HG03469 (cell line): ENCODE results near the gene TOPAZ1.

Experiments
- ATAC-seq: cut with Tn5 transposase; IDR thresholded peaks from one replicate; pipeline ENCODE4 v1.9.1; 2021; ENCODE audit warnings: mild to moderate bottlenecking, moderate library complexity, moderate number of reproducible peaks; ENCODE audit not compliant: unreplicated experiment

Gene TOPAZ1

DNA sequence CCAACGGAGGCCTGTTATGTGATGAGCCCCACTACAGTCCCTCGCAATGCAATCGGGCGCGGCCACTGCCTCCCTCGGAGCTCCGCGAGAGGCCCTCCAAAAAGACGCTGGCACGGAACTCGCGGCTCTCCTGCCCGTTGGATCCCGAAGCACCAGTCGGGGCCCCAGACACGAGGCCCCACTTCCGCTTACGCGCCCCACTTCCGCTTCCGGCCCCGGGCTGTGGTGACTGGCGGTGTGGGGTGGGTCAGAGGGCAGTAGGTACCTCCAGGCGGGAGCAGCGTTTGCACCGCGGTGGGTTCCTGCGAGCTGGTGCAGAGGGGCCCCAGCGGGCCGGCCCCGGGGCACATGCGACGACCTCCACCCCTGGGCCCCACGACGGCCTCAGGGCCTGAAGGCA, at the start of gene TOPAZ1:
Gene TOPAZ1, plus strand, starts transcription at position 181 of the 400 bp plus-strand sequence. Its CDS starts 168 bp downstream, at position 349.
- no peak for ATAC-seq

DNA sequence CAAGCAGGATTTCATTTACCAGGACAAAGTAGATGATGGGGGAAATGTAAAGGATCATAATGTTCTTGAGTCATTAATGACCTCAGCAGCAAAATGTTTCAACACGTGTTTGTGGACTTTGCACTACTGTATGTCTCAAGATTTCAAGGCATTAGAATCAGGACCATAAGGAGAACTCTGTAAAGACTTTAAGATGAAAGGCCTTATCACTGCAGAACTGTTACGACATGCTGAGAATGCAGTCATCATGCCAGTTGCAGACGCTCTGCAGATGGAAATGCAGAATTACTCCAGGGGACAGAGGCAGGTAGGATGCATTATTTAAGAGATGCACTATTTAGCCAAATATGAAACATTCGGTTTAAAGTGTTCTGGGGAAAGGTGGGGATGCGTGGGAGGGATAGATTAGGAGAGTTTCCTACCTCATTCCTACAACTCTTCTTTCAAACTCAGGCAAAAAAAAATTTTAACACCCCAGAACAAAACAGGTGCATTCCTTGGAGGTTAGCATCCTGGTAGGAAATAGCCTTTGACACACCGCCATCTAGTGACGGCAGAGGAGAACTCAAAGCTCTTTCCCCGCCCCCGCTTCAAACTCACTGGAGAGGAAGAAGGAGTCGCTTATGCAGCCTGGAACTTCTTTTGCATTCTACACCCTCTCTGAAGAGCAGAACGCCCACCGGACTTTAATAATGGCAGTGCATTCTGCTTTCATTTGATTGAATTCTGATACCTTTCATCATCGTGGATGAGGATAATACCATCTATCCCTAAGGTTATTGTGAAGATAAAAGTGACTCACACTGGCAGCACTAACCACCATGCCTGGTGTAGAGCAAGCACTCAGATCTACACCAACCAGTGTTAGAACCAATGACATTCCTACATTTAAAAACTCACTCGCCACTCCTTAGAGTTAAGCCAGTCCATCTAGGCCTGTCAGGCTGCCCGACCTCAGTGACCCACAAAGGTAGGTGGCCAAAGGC, 43.1 kb upstream of the TOPAZ1 start:
- ATAC-seq = no peak

DNA sequence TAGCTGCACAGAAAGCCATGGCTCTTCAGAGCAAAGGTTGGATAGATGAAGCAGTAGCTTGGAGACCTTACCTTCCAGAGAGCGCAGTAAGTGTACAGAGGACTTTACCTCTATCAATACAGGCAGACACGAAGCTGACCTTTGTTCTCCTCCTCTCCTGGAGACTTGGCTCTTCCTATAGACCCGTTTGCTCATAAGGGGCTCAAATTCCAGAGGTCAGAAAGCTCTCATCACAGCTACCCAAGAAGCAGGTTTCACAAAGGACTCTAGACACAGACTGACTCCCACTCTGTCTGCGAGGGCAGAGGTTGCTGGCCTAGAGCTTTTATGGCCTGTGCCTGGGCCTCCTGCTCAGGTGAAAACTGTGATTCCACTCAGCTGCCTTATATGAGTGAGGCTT, 35.4 kb upstream of the TOPAZ1 start:
- no peak for ATAC-seq

DNA sequence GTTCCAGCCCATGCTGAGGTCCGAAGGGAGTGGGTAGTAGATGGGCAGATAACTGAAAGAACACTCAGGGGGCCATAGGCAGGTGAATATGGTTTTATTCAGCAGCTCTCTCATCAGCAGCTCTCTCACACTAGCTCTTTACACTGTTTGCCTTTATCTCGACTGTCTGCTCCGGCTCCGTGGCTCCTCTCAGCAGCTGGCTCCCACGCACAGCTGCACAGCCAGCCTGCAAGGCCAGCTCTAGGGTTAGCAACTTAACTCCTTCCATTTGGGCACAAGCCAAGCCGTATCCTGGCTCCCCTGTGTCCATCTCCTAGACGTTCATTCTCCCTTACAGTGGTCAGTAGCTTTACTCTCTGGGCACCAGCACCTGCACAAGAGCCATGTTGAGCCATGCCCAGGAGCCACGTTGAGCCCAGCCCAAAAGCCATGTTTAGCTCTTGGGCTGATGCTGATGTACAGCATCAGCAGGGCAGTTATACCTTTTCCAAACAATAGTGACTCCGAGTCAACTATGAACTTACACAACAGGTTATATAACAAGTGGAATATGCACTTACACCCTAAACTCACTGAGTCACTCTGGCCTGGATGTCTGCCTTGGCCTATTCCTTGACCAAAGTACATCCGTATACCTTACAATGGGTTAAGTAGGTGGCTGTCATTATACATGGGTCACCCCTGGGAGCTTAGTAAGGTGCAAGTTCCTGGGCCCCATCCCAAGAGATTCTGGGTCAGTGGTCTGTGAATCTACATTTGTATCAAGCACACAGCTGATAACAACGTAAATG, 34.6 kb upstream of the TOPAZ1 start:
- no peak for ATAC-seq

DNA sequence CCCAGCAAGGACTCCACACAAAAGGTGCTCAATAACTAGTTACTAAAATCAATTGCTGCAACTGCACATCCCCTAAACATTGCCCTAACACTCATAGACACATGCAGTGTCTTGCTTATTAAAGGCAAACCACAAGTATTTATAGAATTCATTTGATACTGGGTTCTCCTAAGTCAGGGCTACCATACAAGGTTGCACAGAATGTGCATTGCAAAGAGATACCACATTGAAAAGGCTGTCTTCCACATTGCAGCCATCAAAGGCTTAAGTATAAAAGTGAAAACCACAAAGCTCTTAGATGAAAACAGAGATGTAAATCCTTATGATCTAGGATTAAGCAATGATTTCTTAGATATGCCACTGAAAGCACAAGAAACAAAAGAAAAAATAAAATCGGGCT, 33.6 kb upstream of the TOPAZ1 start:
- no peak for ATAC-seq

DNA sequence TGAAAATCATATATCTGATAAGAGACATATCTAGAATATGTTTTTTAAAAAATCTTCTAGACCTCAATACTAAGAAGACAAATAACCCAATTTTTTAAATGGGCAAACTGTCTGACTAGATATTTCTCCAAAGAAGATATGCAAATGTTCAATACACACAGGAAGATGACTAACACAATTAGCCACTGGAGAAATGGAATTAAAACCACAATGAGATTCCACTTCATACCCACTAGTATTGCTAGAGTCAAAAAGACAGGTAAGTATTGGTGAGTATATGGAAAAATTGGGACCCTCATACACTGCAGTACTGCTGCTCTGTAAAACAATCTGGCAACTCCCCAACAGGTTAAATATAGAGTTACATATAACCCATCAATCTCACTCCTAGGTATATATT, 33.1 kb upstream of the TOPAZ1 start:
- ATAC-seq = no peak

DNA sequence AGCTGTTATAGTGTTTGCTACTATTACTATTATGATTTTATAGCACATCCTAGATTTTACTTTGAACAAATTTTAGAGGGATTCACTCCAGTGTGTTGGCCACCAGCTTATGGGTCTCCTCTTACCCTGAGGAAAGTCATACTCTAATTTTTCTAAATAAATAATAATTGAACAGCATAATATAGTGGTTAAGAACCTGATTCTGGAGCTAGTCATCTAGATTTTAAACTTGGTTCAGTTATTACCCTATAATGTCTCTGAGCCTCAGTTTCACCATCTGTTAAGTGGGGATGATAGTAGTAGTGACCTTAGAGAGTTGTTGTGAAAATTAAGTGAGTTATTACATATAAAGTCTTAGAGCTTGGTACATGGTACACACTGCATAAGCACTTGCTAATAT, 30.7 kb upstream of the TOPAZ1 start:
- ATAC-seq = no peak

DNA sequence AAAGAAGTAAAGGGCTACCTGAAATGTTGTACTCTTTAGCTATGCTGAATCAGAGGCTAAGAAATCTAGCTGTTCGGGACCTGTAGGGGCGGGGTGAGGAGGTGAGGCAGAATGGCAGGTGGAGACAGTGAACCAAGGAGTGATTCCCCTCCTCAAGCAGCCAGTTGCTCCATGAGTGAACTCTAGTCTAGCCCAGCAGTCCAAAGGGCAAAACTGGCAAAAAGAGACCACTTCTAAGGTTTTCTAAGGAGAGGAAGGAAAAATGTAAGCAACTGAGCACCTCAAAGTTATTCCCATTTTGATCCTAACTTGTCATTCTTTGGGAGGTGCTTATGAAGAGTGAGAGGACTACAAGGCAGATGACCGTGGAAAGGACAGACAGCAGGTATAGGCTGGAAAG, 19.3 kb upstream of the TOPAZ1 start:
- ATAC-seq = no peak

DNA sequence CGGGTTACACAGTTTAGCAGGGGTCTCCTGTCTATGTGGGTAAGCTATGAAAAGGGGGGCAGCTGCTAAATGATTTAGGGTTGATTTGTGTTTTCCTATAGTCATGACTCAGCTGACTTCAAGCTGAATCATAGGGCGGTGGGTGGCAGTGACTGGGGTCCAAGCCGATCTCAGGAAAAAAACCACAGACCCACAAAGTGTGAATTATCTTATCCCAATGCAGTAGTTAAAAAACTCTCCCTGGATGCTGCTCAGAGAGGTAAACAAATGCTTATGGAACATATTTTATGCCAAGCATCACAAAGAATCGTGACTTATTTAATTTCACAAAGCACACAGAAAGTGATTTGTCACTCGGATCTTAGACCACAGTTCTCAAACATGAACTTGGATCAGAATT, 18.4 kb upstream of the TOPAZ1 start:
- no peak for ATAC-seq

DNA sequence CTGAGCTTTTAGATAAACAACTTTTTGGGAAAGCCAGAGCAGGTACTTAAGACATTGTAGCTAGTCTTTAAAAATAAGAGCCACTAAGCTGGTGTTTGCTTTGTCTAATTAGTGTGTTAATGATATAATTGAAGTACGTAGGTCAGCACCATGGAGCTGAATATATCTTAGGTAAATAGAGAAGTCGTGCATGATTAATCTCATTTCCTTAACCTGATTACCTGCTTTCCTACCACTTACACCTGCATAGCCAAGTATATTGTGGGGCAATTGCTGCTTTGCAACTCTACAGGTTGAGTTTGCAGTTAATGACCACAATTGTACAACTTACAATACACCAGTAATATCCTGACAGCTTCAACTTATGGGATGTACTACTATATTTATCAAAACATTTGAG, 17.6 kb upstream of the TOPAZ1 start:
- ATAC-seq = no peak

DNA sequence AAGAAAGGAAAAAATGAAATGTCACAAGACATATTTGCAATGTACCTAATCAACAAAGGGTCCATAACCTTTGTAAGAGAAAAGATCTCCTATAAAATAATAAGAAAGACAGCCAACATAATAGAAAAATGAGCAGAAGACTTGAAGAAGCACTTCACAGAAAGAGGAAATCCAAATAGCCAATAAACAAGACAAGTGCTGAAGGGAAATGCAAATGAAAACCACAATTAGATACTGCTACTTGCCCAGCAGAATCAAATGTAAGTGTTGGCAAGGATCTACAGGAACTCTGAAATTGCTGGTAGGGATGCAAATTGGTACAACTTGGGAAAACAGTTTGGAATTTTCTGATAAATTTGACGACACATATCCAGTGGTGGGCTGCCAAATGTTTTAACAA, 15.1 kb upstream of the TOPAZ1 start:
- no peak for ATAC-seq

DNA sequence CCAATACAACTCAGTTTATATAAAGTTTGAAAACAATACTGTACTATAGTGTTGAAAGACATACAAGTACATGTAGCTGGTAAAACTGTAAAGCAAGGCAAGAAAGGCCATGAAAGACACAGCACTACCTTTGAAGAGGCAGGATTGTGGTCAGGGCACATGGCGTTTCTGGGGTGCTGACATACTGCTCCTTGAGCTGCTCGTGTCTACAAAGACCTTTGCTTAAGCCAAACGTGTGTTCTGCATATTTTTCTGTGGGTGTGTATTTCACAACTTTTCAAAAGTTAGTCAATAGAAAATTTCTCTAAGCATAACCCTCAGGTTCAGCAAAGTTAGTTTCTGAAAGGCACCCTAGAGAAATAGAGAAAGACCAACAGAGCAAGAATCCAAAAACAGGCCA, 14.1 kb upstream of the TOPAZ1 start:
- ATAC-seq = no peak

DNA sequence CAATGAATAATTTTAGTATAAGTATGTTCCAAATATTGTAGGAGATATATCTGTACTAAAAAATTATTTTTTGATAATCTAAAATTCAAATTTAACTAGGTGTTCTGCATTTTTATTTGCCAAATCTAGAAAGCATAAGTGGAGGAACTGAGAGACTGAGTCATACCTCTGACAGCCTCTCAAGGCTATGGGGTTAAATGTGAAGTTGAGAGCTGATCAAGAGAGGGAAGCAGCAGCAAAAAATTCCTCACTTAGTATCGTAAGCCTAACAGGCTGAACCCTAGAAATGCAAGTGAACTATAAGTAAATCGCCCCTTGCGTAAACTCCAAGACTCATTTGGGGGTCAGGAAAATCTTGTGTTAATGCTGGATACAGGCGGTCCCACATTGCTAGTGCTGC, 12.8 kb upstream of the TOPAZ1 start:
- no peak for ATAC-seq

DNA sequence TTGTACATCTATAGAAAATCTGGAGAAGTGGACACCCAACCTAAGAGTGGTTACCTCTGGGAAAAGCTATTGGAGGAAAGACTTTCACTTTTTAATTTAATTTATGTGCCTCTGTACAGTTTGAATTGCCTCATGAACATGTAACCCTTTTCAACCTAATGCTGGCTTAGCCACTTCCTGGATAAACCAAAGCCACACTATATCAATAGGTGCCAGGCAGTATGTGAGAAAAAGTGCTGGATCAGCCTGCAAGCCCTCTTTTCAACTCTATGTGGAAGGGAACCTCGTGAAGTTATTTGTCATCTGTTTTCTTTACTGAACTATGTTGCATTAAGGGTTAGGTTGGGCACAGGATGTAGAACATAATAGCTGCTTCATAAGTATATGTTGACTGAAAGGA, 9.3 kb upstream of the TOPAZ1 start:
- no peak for ATAC-seq

DNA sequence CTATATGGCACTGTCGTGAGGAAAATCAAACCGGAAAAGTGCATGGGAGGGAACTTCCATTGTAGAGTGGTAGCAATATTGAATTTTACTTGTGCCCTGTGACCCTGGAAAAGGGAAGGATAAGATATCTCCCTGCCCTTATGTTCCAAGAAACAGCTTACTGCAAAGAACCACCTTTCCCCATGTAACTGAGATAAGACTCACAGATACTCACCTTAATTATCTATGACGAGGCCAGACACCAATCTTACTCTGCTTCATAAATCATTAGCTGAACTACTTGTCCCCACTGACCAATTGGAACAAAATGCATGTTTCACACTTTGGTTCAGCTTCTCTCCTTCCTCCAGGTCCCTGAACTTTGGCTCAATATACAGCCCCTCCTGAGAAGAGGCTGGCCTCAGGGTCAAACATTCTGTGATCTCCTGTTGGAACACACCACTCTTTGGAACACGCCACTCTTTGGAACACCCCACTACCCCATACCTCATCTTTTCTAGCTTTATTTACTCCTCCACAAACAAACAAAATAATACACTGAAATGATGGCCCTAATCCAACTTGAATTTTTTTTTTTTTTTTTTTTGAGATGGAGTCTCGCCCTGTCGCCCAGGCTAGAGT, 6.9 kb upstream of the TOPAZ1 start:
- ATAC-seq = no peak

DNA sequence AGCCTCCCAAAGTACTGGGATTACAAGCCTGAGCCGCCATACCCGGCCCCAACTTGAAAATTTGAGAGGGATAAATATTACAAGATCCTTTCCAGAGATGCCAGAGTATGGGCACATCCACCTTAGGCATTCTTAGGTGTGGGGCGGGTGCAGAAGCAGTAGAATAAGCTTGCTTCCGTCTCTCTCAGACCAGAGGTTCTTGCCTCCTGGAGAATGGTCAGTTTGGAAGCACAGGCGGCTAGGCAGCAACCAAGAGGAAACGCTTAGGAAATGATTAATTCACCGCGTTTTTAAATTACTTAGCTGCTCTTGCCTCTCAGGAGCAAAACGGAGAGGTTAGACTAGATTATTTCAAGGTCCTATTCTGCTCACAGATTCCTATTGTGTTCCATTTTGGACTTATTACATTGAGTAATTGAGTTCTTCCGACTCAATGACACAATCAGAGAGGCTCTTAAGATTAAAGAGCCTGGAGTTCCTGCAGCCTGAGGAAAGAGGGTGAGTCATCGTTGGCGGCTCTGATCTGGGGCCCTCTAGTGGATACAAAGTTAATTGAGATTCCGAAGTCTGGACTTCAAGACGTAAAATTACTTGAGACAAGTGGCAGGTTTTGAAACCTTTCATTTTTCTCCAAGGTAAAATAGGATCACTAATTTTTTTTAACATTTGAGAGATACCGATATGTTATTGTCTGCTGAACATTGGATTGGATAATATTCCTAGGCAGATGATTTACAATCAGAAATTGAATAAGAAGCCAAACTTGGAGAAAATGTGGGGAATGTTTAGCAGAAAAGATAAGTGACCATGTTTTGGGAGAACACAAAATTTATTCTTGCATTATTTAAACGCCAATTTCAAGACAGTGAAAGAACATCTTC, 5.8 kb upstream of the TOPAZ1 start:
- ATAC-seq = no peak

DNA sequence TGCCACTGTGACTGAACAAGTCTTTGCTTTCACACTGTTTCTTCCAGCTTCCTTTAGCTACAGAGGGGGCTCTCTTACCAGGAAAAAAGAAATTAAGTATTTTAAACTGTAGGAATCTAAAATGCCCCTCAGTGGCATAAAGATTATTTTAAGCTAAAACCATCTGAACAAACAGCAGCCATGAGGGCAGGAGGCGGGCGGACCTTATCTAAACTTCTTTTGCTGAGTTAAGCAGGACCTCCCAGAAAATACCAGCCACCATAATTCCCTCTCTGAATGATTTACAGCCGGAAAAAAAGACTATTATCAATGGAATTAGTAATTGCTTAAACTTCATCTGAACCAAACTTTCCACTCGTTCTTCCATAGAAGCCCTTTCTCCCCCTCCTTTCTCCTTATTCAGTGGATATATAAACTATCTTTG, 5.2 kb upstream of the TOPAZ1 start:
- no peak for ATAC-seq

DNA sequence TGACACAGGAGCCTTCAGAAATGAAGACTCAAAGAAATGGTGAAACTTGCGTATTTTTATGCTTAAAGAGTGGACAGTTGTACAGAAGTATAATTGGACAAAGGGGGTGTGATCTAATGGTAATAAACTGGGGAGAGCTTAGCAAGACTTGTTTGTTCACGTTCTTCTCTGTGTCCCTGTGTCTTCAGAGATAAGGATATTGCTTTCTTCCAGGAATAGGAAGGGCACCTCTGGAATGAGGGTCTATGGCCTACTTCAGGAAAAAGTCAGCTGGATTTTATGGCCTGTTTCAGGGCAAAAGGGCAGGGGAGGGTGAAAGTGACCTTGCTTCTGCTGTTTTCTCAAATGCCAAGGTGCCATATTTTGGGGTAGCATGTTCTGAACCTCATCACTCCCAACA, 4.5 kb upstream of the TOPAZ1 start:
- no peak for ATAC-seq

DNA sequence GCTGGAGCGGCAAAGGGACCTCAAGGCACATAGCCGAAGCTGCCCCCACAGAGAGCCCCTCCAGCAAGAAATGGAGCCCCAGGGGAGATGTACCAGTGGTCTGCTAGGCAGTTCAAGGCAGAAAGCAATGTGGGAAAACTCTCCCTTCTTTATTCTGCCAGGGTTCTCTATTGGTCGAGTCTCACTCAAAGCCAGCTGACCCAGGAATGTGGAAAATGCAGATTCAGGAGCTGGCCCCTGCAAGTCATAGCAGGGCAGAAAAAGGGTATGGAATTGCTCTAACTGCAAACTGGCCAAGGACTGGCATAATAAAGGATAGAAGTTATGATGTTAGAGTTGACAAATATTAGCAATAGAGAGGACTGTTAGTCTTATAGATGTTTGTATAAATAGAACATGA, 4.0 kb upstream of the TOPAZ1 start:
- ATAC-seq = no peak

DNA sequence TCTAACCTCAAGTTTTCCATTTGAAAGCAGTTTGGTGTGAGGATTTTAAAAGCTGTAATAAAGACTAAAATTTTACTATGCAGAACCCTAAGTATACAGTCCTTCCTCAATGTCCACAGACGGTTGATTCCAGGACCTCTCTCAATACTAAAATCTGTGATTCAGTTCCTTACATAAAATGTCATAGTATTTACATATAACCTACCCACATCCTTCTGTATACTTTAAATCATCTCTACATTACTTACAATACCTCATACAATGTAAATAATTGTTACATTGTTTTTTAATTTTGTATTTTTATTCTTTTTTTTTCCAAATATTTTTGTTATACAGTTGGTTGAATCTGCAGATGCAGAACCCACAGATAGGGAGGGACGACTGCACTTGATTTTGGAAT, 2.8 kb upstream of the TOPAZ1 start:
- ATAC-seq = no peak

DNA sequence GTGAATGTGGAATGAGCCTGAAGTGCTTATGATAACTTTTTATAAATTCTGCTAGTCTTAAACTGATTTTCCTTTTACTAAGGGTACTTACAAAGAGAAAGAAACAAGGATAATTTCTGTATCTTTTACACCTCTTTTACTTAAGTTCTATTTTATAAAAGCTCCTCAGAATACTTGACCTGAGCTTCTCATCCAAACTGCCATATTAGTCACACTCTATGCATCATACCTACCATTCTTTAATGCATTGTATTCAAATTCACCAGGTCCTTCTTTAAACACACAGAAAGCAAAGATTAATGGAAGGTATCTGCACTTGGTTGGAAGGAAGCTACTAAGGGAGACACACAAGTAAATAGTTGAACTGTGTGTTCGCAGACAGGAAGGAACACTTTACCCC, 1.6 kb upstream of the TOPAZ1 start:
- ATAC-seq = no peak
